Psoas muscle (tissue), 8 donors: ENCODE data around the gene RPS6KB2. TPM values are rescaled to one million over a fixed set of nuclear protein-coding genes. Genes with fewer than 3 reads are reported as not detected.

Experiments
- ATAC-seq, 4 donors: fragments of 200-7000 bp; cut with Tn5 transposase; one replicate each; pipeline ENCODE4 v1.9.1; 2020; ENCODE audit warnings: moderate library complexity in 3 of 4, mild to moderate bottlenecking in 2 of 4
- DNase-seq, 2 donors: peaks; one replicate each; pipeline ENCODE4 v3.0.0-alpha.2; 2020
- H3K27ac ChIP-seq: fragments of 200-600 bp; one replicate; pipeline ENCODE4 v1.8.0; 2022
- H3K27me3 ChIP-seq, 3 donors: fragments of 200-600 bp in 1 of 3; one replicate each; pipeline versions ENCODE4 v1.6.1 to v1.8.0; 2013 to 2022; ENCODE audit warnings: low read length in 2 of 3, mild to moderate bottlenecking in 2 of 3, moderate library complexity in 1 of 3; ENCODE audit not compliant: insufficient read depth in 3 of 3
- H3K36me3 ChIP-seq, 2 donors: fragments of 200-600 bp in 1 of 2; one replicate each; pipeline versions ENCODE4 v1.6.1 to v1.8.0; 2013 to 2022; ENCODE audit warnings: low read depth in 1 of 2, mild to moderate bottlenecking in 1 of 2, moderate library complexity in 1 of 2; ENCODE audit not compliant: insufficient read depth in 1 of 2
- H3K4me1 ChIP-seq: fragments of 200-600 bp; one replicate; pipeline ENCODE4 v1.8.0; 2022
- H3K4me3 ChIP-seq: fragments of 200-600 bp; one replicate; pipeline ENCODE4 v1.8.0; 2022; ENCODE audit warnings: mild to moderate bottlenecking
- H3K9me3 ChIP-seq: fragments of 200-600 bp; one replicate; pipeline ENCODE4 v1.8.0; 2022
- CTCF ChIP-seq: fragments of 200-600 bp; IDR thresholded peaks from one replicate; pipeline ENCODE4 v1.8.0; 2022; ENCODE audit warnings: antibody characterized with exemption
- WGBS, 3 donors: extraction: QIAGEN DNeasy Blood & Tissue Kit; methylation state at CpG; one replicate each; pipeline versions ENCODE4 v1.1.6 to v1.1.7; 2013; 5-methylcytosine and 5-hydroxymethylcytosine counted together
- intact Hi-C, 2 donors: fragments of 100-400 bp; cut with DNase I; formaldehyde crosslinking; loops; one replicate each; pipeline versions ENCODE4 v1.11.0 to v1.14.2; 2022
- polyA plus RNA-seq, 3 donors: library from polyadenylated mRNA; stranded (reverse); fragments of 200-250 nt; gene quantifications; one replicate each; pipeline ENCODE4 v1.2.3, GENCODE V29; 2013
- total RNA-seq, 4 donors: library from RNA; stranded (reverse); fragmentation: NEBNext Ultra II Directional in 2 of 4; extraction: Animal tissue kit (Norgen Biotek cat#: 25700) in 2 of 4; gene quantifications; one replicate each; pipeline versions ENCODE4 v1.2.1 to v1.2.4, GENCODE V29; 2021 to 2023
- donor health status: healthy with polysubstance abuse.
- donor health status: DM: no; HTN: no; CAD: no; lungs with moderate emphysema.
- donor health status: Bipolar disorder and iron deficiency.
- donor health status: healthy.
- donor health status: DM: yes; HTN: yes; CAD: no.
- donor health status: DM: no; HTN: no; CAD: no.
- donor health status: DM: no; HTN: no; CAD: no.
- donor health status: DM: yes; HTN: yes; CAD: no.

The RPS6KB2 gene
- total and polyA plus RNA-seq, 7 donors = 23.1 to 64.6 (median 27.2) TPM

GRCh38 chr11:67457453-67457852 lies 29.2 kb downstream of the RPS6KB2 start:
- TF ChIP-seq CTCF = no peak
- Histone ChIP-seq H3K4me1 (peaks cover 11% of the 10 kb centered on the region), H3K4me3 (no peak overlapping the region), H3K36me3 (no peaks in the 10 kb centered on the region), H3K27me3 (no peaks in the 10 kb centered on the region), H3K27ac (no peak overlapping the region), H3K9me3 (no peaks in the 10 kb centered on the region)
- WGBS, 3 donors = 94 to 95% (median 95%) methylated on average over 12 of the region's 12 CpGs
- ATAC-seq = no peak
- no peak for DNase-seq
- intact Hi-C loops = no loop called here

- no peaks in the 10 kb centered on the region for H3K36me3 ChIP-seq
- H3K27ac ChIP-seq = no peak overlapping the region
- 83 to 86% (median 85%) methylated on average over 17 to 19 of the region's 19 CpGs for WGBS, 3 donors
- ATAC-seq (no peak), DNase-seq (no peak)
- TF ChIP-seq CTCF = no peak
- H3K4me3 ChIP-seq = no peak overlapping the region
- peaks cover 10% of the 10 kb centered on the region for H3K4me1 ChIP-seq
- no peaks in the 10 kb centered on the region for H3K9me3 ChIP-seq
- intact Hi-C loops = no loop called here
- H3K27me3 ChIP-seq = no peaks in the 10 kb centered on the region
Observed at GRCh38 chr11:67458266-67458665, 30.0 kb downstream of the RPS6KB2 start.

- TF ChIP-seq CTCF = no peak
- no peak for ATAC-seq
- WGBS, 3 donors = 87 to 94% (median 88%) methylated on average over 10 of the region's 10 CpGs
- H3K27ac ChIP-seq = no peak overlapping the region
- intact Hi-C loops = no loop called here
- peaks cover 0 to 5% of the 10 kb centered on the region in 2 donors for H3K36me3 ChIP-seq
- no peak for DNase-seq
- H3K4me3 ChIP-seq = no peak overlapping the region
- H3K4me1 ChIP-seq = peaks cover 23% of the 10 kb centered on the region
- H3K27me3 ChIP-seq = no peaks in the 10 kb centered on the region
- H3K9me3 ChIP-seq = no peaks in the 10 kb centered on the region
Observed at GRCh38 chr11:67463186-67463585, 34.9 kb downstream of the RPS6KB2 start.

GRCh38 chr11:67463680-67464410 lies 35.6 kb downstream of the RPS6KB2 start:
- no peak for TF ChIP-seq CTCF
- Histone ChIP-seq H3K27ac (peak overlapping the region; percentile 73), H3K36me3 (peaks cover 0 to 5% of the 10 kb centered on the region in 2 donors), H3K27me3 (no peaks in the 10 kb centered on the region), H3K4me3 (peak overlapping the region; percentile 64), H3K9me3 (no peaks in the 10 kb centered on the region), H3K4me1 (peaks cover 26% of the 10 kb centered on the region)
- DNase-seq (peak; percentile 83 to 86), ATAC-seq (peak; percentile 75 to 79 (median 78))
- 68 to 78% (median 71%) methylated on average over 15 to 20 of the region's 20 CpGs for WGBS, 3 donors
- intact Hi-C loops = no loop called here
